ENCODE measurements around the gene CDC6. TPM values are rescaled to one million over a fixed set of nuclear protein-coding genes. Genes with fewer than 3 reads are reported as not detected.

CDC6 gene
- total and polyA plus RNA-seq, 2 experiments from 2014 or later, result 9.8 to 12.4 TPM

DNA sequence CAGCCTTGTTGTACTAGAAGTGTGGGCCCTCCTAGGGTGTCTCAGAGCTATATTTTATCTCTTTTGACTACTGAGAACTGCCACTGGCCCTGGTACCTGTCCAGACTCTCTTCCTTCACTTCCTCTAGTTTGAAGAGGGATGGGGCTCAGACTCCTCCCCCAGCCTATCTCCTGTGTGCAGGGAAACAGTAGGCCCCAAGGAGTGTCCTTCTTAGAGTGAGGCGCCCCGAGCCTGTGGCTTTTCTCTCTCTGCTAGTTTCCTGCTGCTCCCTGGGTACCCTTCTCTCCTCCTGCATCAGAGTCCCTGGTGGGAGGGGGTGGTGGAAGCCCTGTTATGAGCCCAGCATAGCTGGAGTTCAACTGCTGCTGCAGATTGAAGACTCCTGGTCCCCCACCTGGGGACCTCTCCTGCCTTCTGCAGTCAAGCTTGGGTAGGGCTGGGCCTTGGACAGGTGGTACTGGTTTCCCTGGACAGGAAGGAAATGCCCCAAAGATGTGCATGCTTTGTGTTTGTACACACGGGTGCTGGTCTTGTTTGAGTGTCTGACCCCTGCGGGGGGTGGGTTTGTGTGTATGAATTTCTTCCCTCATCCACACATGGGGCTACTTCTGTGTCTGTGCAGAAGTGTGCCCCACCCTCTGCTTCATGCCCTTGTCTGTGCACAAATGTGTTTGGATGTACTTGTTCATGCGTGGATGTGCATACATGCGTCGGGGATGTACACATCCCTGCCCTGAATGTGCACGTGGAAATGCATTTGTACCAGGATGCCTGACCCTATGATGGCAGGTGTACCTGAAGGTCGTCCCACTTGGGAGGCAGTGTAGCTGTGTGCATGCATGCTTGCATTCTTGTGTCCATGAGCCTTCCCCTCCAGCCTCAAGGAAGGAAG, 28.2 kb downstream of the CDC6 start:
- TF ChIP-seq EZH2 (IDR thresholded peaks at IDR 0.05; ENCODE audit: insufficient read depth, poor library complexity, severe bottlenecking) (no peak), EZH2phosphoT487 (IDR thresholded peaks at IDR 0.05; ENCODE audit: insufficient read depth, low read depth) (no peak)

GRCh38 chr17:40316571-40317344, 29.1 kb downstream of the CDC6 start:
- Histone ChIP-seq H3K27me3 (replicated peaks; ENCODE audit: insufficient read depth) (no peaks in the 10 kb centered on the region), H3K79me2 (ENCODE audit: insufficient read depth) (peaks cover 37% of the 10 kb centered on the region), H3K9ac (peak overlapping the region; percentile 96), H3K9me2 (ENCODE audit: insufficient read depth) (no peaks in the 10 kb centered on the region), H2AFZ (no peak overlapping the region), H3K4me1 (ENCODE audit: insufficient read depth) (peaks cover 67% of the 10 kb centered on the region), H3K27ac (peak overlapping the region; percentile 95), H3F3A (ENCODE audit: insufficient read depth) (peaks cover 12% of the 10 kb centered on the region), H3K36me3 (ENCODE audit: low read depth) (no peaks in the 10 kb centered on the region), H3K4me2 (ENCODE audit: unreplicated experiment) (peak overlapping the region; percentile 73), H4K20me1 (ENCODE audit: insufficient read depth) (no peaks in the 10 kb centered on the region), H3K4me3 (peak overlapping the region; percentile 83), H3K9me3 (ENCODE audit: low read depth) (no peaks in the 10 kb centered on the region)
- TF ChIP-seq EZH2 (IDR thresholded peaks at IDR 0.05; ENCODE audit: insufficient read depth, poor library complexity, severe bottlenecking), result no peak
- no peak for TF ChIP-seq EZH2phosphoT487 (IDR thresholded peaks at IDR 0.05; ENCODE audit: insufficient read depth, low read depth)
- in situ Hi-C loops (cut with MboI), result no loop called here
- 3 to 6% methylated on average over 26 to 37 of the region's 38 CpGs for WGBS, 2 experiments (ENCODE audit: low coverage in 1 of 2, low lambda C conversion rate in 2 of 2, missing lambda C conversion rate in 2 of 2)
- peak; percentile 93 for DNase-seq

More for the DNA sequence above, 28.2 kb downstream of the CDC6 start:
- H3K36me3 ChIP-seq (ENCODE audit: low read depth), result no peaks in the 10 kb centered on the region
- H3K4me3 ChIP-seq, result no peak overlapping the region
- no peaks in the 10 kb centered on the region for H3K9me3 ChIP-seq (ENCODE audit: low read depth)
- no peaks in the 10 kb centered on the region for H4K20me1 ChIP-seq (ENCODE audit: insufficient read depth)
- H3F3A ChIP-seq (ENCODE audit: insufficient read depth), result peaks cover 12% of the 10 kb centered on the region
- H3K9ac ChIP-seq, result peak overlapping the region; percentile 96
- peaks cover 66% of the 10 kb centered on the region for H3K4me1 ChIP-seq (ENCODE audit: insufficient read depth)
- in situ Hi-C loops (cut with MboI), result no loop called here
- no peaks in the 10 kb centered on the region for H3K27me3 ChIP-seq (replicated peaks; ENCODE audit: insufficient read depth)
- peak overlapping the region; percentile 51 for H3K4me2 ChIP-seq (ENCODE audit: unreplicated experiment)
- peaks cover 29% of the 10 kb centered on the region for H3K79me2 ChIP-seq (ENCODE audit: insufficient read depth)
- WGBS, 2 experiments (ENCODE audit: low coverage in 1 of 2, low lambda C conversion rate in 2 of 2, missing lambda C conversion rate in 2 of 2), result 53 to 59% methylated on average over 9 of the region's 9 CpGs
- H3K27ac ChIP-seq, result peak overlapping the region; percentile 95
- no peak overlapping the region for H2AFZ ChIP-seq
- no peaks in the 10 kb centered on the region for H3K9me2 ChIP-seq (ENCODE audit: insufficient read depth)
- DNase-seq, result no peak

DNA sequence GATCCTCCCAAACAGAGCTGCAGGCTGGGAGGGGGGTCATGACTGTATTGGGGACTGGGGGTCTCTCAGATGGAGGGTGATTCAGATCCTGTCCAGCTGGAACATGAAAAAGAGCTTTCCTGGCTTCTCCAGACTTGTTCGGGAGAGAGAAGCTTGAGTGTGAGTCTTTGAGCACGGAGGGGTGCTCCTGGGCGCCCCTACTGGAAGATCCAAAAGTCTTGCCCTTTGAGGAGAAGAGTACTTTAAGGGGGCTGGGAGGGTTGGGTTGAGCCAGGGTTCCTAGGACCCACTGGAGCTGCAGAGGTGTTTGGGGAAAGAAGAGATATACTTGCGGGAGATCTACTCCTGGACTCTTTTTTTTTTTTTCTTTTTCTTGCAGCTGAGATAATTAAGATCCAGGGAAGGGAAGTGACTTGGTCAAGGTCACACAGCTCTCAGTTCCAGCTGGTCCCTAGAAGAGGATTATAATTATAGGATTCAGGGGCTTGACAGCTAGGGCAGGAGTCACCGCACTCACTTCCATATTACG, 29.7 kb downstream of the CDC6 start:
- H3K9ac ChIP-seq, result peak overlapping the region; percentile 96
- H3K4me3 ChIP-seq, result peak overlapping the region; percentile 83
- peak overlapping the region; percentile 95 for H3K27ac ChIP-seq
- H3K9me2 ChIP-seq (ENCODE audit: insufficient read depth), result no peaks in the 10 kb centered on the region
- H3K4me2 ChIP-seq (ENCODE audit: unreplicated experiment), result peak overlapping the region; percentile 73
- no peaks in the 10 kb centered on the region for H3K9me3 ChIP-seq (ENCODE audit: low read depth)
- peaks cover 67% of the 10 kb centered on the region for H3K4me1 ChIP-seq (ENCODE audit: insufficient read depth)
- no peaks in the 10 kb centered on the region for H4K20me1 ChIP-seq (ENCODE audit: insufficient read depth)
- in situ Hi-C loops (cut with MboI), result no loop called here
- DNase-seq, result peak; percentile 87
- peak overlapping the region; percentile 42; the same call in 1 of the 2 replicates for H2AFZ ChIP-seq
- H3F3A ChIP-seq (ENCODE audit: insufficient read depth), result peaks cover 12% of the 10 kb centered on the region
- H3K27me3 ChIP-seq (replicated peaks; ENCODE audit: insufficient read depth), result no peaks in the 10 kb centered on the region
- peaks cover 44% of the 10 kb centered on the region for H3K79me2 ChIP-seq (ENCODE audit: insufficient read depth)
- H3K36me3 ChIP-seq (ENCODE audit: low read depth), result no peaks in the 10 kb centered on the region
- 1 to 2% methylated on average over 5 to 6 of the region's 6 CpGs for WGBS, 2 experiments (ENCODE audit: low coverage in 1 of 2, low lambda C conversion rate in 2 of 2, missing lambda C conversion rate in 2 of 2)
- TF ChIP-seq EZH2 (IDR thresholded peaks at IDR 0.05; ENCODE audit: insufficient read depth, poor library complexity, severe bottlenecking), result no peak
- no peak for TF ChIP-seq EZH2phosphoT487 (IDR thresholded peaks at IDR 0.05; ENCODE audit: insufficient read depth, low read depth)

Measured in GM23248 (cell line).